IMR-90 (cell line): Measurements from ENCODE around the gene PPM1H. TPM values are rescaled to one million over a fixed set of nuclear protein-coding genes. Genes with fewer than 3 reads are reported as not detected.

Experiments used
- ATAC-seq: fragments of 200-7000 bp; cut with Tn5 transposase; 2 replicates; pipeline ENCODE4 v1.9.1; 2020; ENCODE audit warnings: low read depth, mild to moderate bottlenecking, moderate library complexity
- BruUV-seq: library from RNA; stranded (reverse); fragments of 400-500 nt; replicated peaks from 2 replicates; lab custom pipeline; 2021; lab: Mats Ljungman, UMichigan
- CTCF ChIA-PET: fragments of 300-600 bp; formaldehyde crosslinking; extraction: SDS; loops from one replicate; lab custom pipeline; 2021; ENCODE audit warnings: antibody characterized with exemption; lab: Yijun Ruan, JAX
- POLR2A ChIA-PET: fragments of 300-600 bp; sonication (Branson Sonifier 250); formaldehyde crosslinking; loops from one replicate; lab custom pipeline; 2022; ENCODE audit warnings: antibody characterized with exemption; ENCODE audit not compliant: unreplicated experiment; lab: Charles Lee
- DNase-seq: peaks from one replicate; pipeline ENCODE4 v3.0.0; 2013
- H2AFZ ChIP-seq: replicated peaks from 2 replicates; pipeline ENCODE3; 2013; ENCODE audit warnings: low read length, mild to moderate bottlenecking; ENCODE audit not compliant: poor library complexity
- H2AK5ac ChIP-seq: 2 replicates; pipeline ENCODE4 v1.6.1; 2013; ENCODE audit warnings: low read depth, low read length, inconsistent platforms
- H2AK9ac ChIP-seq: replicated peaks from 2 replicates; pipeline ENCODE3; 2013; ENCODE audit warnings: mild to moderate bottlenecking, low read depth, low read length, moderate library complexity; ENCODE audit not compliant: poor library complexity
- H2BK120ac ChIP-seq: 2 replicates; pipeline ENCODE4 v1.6.1; 2013; ENCODE audit warnings: low read depth, low read length, inconsistent platforms
- H2BK15ac ChIP-seq: 3 replicates; pipeline ENCODE4 v1.6.1; 2013; ENCODE audit warnings: low read depth, low read length, inconsistent platforms
- H2BK20ac ChIP-seq: 2 replicates; pipeline ENCODE4 v1.6.1; 2013; ENCODE audit warnings: low read depth, mild to moderate bottlenecking, inconsistent platforms, low read length, moderate library complexity
- H2BK5ac ChIP-seq: 2 replicates; pipeline ENCODE4 v1.6.1; 2013; ENCODE audit warnings: mild to moderate bottlenecking, low read depth, low read length, inconsistent platforms; ENCODE audit not compliant: poor library complexity, severe bottlenecking
- H3K14ac ChIP-seq: replicated peaks from 2 replicates; pipeline ENCODE4 v1.6.1; 2013; ENCODE audit warnings: low read depth, low read length, inconsistent platforms
- H3K18ac ChIP-seq: 2 replicates; pipeline ENCODE4 v1.6.1; 2013; ENCODE audit warnings: low read depth, low read length, control low read depth
- H3K23ac ChIP-seq: 2 replicates; pipeline ENCODE4 v1.6.1; 2013; ENCODE audit warnings: low read depth, low read length, inconsistent platforms
- H3K27ac ChIP-seq: 2 replicates; pipeline ENCODE4 v1.5.1; 2013; ENCODE audit warnings: mild to moderate bottlenecking, control low read depth, low read length; ENCODE audit not compliant: insufficient read depth
- H3K27me3 ChIP-seq: 2 replicates; pipeline ENCODE4 v1.6.1; 2013; ENCODE audit warnings: low read length; ENCODE audit not compliant: control insufficient read depth, insufficient read depth
- H3K36me3 ChIP-seq: 2 replicates; pipeline ENCODE4 v1.6.1; 2013; ENCODE audit warnings: low read length, mixed read lengths; ENCODE audit not compliant: control insufficient read depth, insufficient read depth
- H3K4ac ChIP-seq: 2 replicates; pipeline ENCODE4 v1.6.1; 2013; ENCODE audit warnings: low read depth, low read length, inconsistent platforms
- H3K4me1 ChIP-seq: 2 replicates; pipeline ENCODE4 v1.6.1; 2013; ENCODE audit warnings: low read length, mixed read lengths; ENCODE audit not compliant: control insufficient read depth, insufficient read depth
- H3K4me2 ChIP-seq: 2 replicates; pipeline ENCODE4 v1.6.1; 2013; ENCODE audit warnings: low read depth, mild to moderate bottlenecking, control low read depth, low read length, moderate library complexity
- H3K4me3 ChIP-seq: 2 replicates; pipeline ENCODE4 v1.5.1; 2013; ENCODE audit warnings: low read depth, mild to moderate bottlenecking, control low read depth, low read length, moderate library complexity; ENCODE audit not compliant: insufficient read depth
- H3K56ac ChIP-seq: 2 replicates; pipeline ENCODE4 v1.6.1; 2013; ENCODE audit warnings: low read length, inconsistent platforms; ENCODE audit not compliant: insufficient read depth; ENCODE audit errors: extremely low read depth
- H3K79me1 ChIP-seq, 2 experiments: 2 replicates each; pipeline ENCODE4 v1.6.1; 2013; ENCODE audit warnings: low read length in 2 of 2, inconsistent platforms in 1 of 2, low read depth in 1 of 2
- H3K9ac ChIP-seq: 2 replicates; pipeline ENCODE4 v1.6.1; 2013; ENCODE audit warnings: low read depth, low read length, control low read depth
- H3K9me1 ChIP-seq: 2 replicates; pipeline ENCODE4 v1.6.1; 2013; ENCODE audit warnings: low read length, inconsistent platforms; ENCODE audit not compliant: insufficient read depth
- H3K9me3 ChIP-seq: 2 replicates; pipeline ENCODE4 v1.6.1; 2013; ENCODE audit warnings: low read length; ENCODE audit not compliant: control insufficient read depth, insufficient read depth
- H4K20me1 ChIP-seq: 2 replicates; pipeline ENCODE4 v1.6.1; 2013; ENCODE audit warnings: low read length, inconsistent platforms; ENCODE audit not compliant: insufficient read depth
- H4K5ac ChIP-seq: 2 replicates; pipeline ENCODE4 v1.6.1; 2013; ENCODE audit warnings: mild to moderate bottlenecking, low read depth, low read length, control low read depth
- H4K8ac ChIP-seq, 2 experiments: 2 replicates each; pipeline ENCODE4 v1.6.1; 2013; ENCODE audit warnings: low read depth in 2 of 2, low read length in 2 of 2, control low read depth in 1 of 2, inconsistent platforms in 1 of 2
- H4K91ac ChIP-seq: 2 replicates; pipeline ENCODE4 v1.6.1; 2013; ENCODE audit warnings: low read depth, low read length, inconsistent platforms; ENCODE audit not compliant: insufficient read depth
- BHLHE40 ChIP-seq: fragments of 150-350 bp; IDR thresholded peaks from 2 replicates; pipeline ENCODE4 v1.6.1; 2016; ENCODE audit warnings: mild to moderate bottlenecking, low read depth, low read length
- CEBPB ChIP-seq: IDR thresholded peaks from 2 replicates; pipeline ENCODE4 v1.6.1; 2012; ENCODE audit warnings: low read depth, low read length, improper control_type of control experiment
- CHD1 ChIP-seq: IDR thresholded peaks from 2 replicates; pipeline ENCODE4 v1.6.1; 2012; ENCODE audit warnings: low read depth, low read length, improper control_type of control experiment
- CTCF ChIP-seq: conservative IDR thresholded peaks from 2 replicates; pipeline ENCODE4 v1.5.1; 2012; ENCODE audit warnings: mild to moderate bottlenecking, low read depth, low read length, improper control_type of control experiment
- ELK1 ChIP-seq: fragments of 150-350 bp; IDR thresholded peaks from 2 replicates; pipeline ENCODE4 v1.6.1; 2016; ENCODE audit warnings: low read depth, mild to moderate bottlenecking, low read length, moderate library complexity, borderline replicate concordance
- FOS ChIP-seq: fragments of 150-350 bp; IDR thresholded peaks from 2 replicates; pipeline ENCODE4 v1.6.1; 2016; ENCODE audit warnings: low read depth, low read length
- MAFK ChIP-seq: IDR thresholded peaks from 2 replicates; pipeline ENCODE4 v1.6.1; 2012; ENCODE audit warnings: low read depth, low read length, improper control_type of control experiment
- MAZ ChIP-seq: IDR thresholded peaks from 2 replicates; pipeline ENCODE4 v1.6.1; 2012; ENCODE audit warnings: low read depth, mild to moderate bottlenecking, low read length, improper control_type of control experiment, moderate library complexity, borderline replicate concordance
- MXI1 ChIP-seq: IDR thresholded peaks from 2 replicates; pipeline ENCODE4 v1.6.1; 2012; ENCODE audit warnings: low read depth, mild to moderate bottlenecking, low read length, moderate library complexity, borderline replicate concordance
- NFE2L2 ChIP-seq: fragments of 150-350 bp; IDR thresholded peaks from 2 replicates; pipeline ENCODE4 v1.6.1; 2016; ENCODE audit warnings: low read depth, mild to moderate bottlenecking, low read length
- RAD21 ChIP-seq: IDR thresholded peaks from 2 replicates; pipeline ENCODE4 v1.6.1; 2012; ENCODE audit warnings: low read length, improper control_type of control experiment
- RCOR1 ChIP-seq: IDR thresholded peaks from 2 replicates; pipeline ENCODE4 v1.6.1; 2012; ENCODE audit warnings: mild to moderate bottlenecking, low read length, improper control_type of control experiment; ENCODE audit not compliant: insufficient replicate concordance
- SMC3 ChIP-seq: fragments of 150-350 bp; IDR thresholded peaks from 2 replicates; pipeline ENCODE4 v1.6.1; 2016; ENCODE audit warnings: low read depth, mild to moderate bottlenecking, antibody characterized with exemption, low read length, moderate library complexity
- WGBS, 2 experiments: methylation state at CpG; one replicate each; pipeline versions ENCODE4 v1.1.5 to v1.1.7; 2013; ENCODE audit warnings: missing lambda C conversion rate in 2 of 2; ENCODE audit not compliant: insufficient read length in 1 of 2; ENCODE audit errors: extremely low coverage in 2 of 2; 5-methylcytosine and 5-hydroxymethylcytosine counted together
- dilution Hi-C: fragments of 300-500 bp; cut with HindIII; formaldehyde crosslinking; loops from one replicate; pipeline ENCODE4 v1.14.3; 2018; ENCODE audit warnings: low sequenced_read_pairs; ENCODE audit not compliant: unreplicated experiment
- in situ Hi-C: fragments of 300-500 bp; cut with MboI; formaldehyde crosslinking; loops from 3 replicates; pipeline ENCODE4 v1.14.3; 2019; ENCODE audit warnings: low sequenced_read_pairs, inconsistent platforms, mixed read lengths
- intact Hi-C: fragments of 100-400 bp; cut with micrococcal nuclease; formaldehyde crosslinking; loops from 2 replicates; pipeline ENCODE4 v1.10.0; 2022
- polyA plus RNA-seq, 3 experiments: library from polyadenylated mRNA; depleted of rRNA; stranded (reverse); fragments of >200 nt; gene quantifications; 2 replicates each; pipeline ENCODE4 v1.2.3, GENCODE V29; 2012; ENCODE audit warnings: low replicate concordance in 1 of 3
- total RNA-seq: library from RNA; depleted of rRNA; stranded (reverse); fragments of >200 nt; gene quantifications from 2 replicates; pipeline ENCODE4 v1.2.3, GENCODE V29; 2012

The PPM1H gene
- total and polyA plus RNA-seq, 2 of the 4 experiments (the other 2 are of a cell fraction) = 0.14 to 0.18 TPM

GRCh38 chr12:62635649-62636048 is 299.3 kb downstream of the PPM1H start:
- Histone ChIP-seq H3K79me1 (no peaks in the 10 kb centered on the region), H4K20me1 (no peaks in the 10 kb centered on the region), H2AK9ac (no peak overlapping the region), H3K14ac (no peak overlapping the region), H3K18ac (no peak overlapping the region), H2BK120ac (no peak overlapping the region), H3K27me3 (no peaks in the 10 kb centered on the region; the same call in 1 of the 2 replicates), H3K9ac (no peak overlapping the region), H2BK20ac (no peak overlapping the region), H3K23ac (no peak overlapping the region), H4K91ac (no peak overlapping the region), H2AK5ac (no peak overlapping the region), H3K4me3 (no peak overlapping the region), H3K9me1 (0 out of 2 replicates have a peak, but pooled peaks cover 3% of the 10 kb centered on the region), H4K5ac (no peak overlapping the region), H2BK5ac (no peak overlapping the region), H2AFZ (no peak overlapping the region), H4K8ac (no peak overlapping the region), H3K27ac (no peak overlapping the region), H3K4me1 (peaks cover 2% of the 10 kb centered on the region; the same call in 1 of the 2 replicates), H3K9me3 (0 out of 2 replicates have a peak, but pooled peaks cover 2% of the 10 kb centered on the region), H3K4ac (no peak overlapping the region), H2BK15ac (no peak overlapping the region), H3K36me3 (no peaks in the 10 kb centered on the region), H3K4me2 (no peak overlapping the region), H3K56ac (no peak overlapping the region)
- POLR2A ChIA-PET = no interaction called here
- no CpG with 5 or more reads among the region's 1 CpG for WGBS, 2 experiments
- intact Hi-C loops = no loop called here
- dilution Hi-C loops = no loop called here
- ATAC-seq (no peak), DNase-seq (no peak)
- in situ Hi-C loops = no loop called here
- no TSS peak for BruUV-seq
- TF ChIP-seq MAFK (no peak), CEBPB (no peak), RAD21 (no peak), FOS (no peak), CHD1 (no peak), ELK1 (no peak), RCOR1 (no peak), MXI1 (no peak), MAZ (no peak), NFE2L2 (no peak), BHLHE40 (no peak), CTCF (no peak), SMC3 (no peak)
- CTCF ChIA-PET = no interaction called here
